Measurements from ENCODE around the gene ZNF45. TPM values are rescaled to one million over a fixed set of nuclear protein-coding genes. Genes with fewer than 3 reads are reported as not detected.
"Not testable (repeated sequence)": the region's sequence is repeated elsewhere in the genome, so short reads cannot be mapped to it uniquely, and the experiment has no call there.

The ZNF45 gene
- total RNA-seq, 1 donor from 2014 or later = 3.3 TPM

DNA sequence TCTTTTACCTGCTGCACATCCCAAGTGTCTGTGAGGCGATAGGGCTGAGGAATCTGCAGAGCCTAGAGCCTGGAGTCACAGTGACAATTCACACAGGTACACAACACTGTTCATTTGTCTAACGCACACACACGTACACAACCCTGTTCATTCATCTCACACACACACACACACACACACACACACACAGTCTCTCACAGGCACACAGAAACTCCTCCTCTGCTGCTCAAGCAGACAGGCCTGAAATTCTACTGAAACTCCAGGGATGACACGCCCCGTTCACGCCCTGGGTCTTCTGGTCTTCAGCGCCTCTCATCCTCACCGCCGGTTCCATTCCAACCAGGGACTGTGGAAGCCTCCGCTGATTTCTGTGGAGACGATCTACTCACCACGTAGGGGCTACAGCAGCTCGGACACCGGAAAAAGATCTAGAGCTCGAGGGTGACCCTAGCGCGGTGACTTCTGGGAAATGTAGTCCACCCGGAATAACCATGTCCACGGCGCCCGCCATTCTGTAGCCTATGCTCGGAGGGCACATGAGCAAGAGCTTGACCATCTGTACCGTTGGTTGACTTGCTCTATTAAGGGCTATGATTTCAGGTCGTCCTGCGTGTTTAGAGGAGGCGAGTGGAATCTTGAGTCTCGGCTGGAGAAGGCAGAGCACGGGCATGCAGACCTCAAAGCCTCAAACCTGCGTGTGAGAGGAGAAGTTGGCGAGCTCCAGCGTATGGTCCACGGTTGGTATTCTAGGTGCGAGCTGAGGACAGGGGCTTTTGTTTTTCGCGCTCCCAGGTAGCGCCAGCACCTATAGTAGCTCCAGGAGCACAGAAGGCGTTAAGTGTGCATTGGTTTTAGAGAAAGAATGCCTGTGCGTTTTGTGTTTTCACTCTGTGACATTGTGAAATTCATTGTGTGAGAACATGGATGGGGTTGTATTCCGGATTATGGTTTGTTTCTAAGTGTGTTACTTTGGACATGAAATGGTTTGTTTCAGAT is 33.4 kb downstream of the ZNF45 start:
- TF ChIP-seq, protein P1, sequence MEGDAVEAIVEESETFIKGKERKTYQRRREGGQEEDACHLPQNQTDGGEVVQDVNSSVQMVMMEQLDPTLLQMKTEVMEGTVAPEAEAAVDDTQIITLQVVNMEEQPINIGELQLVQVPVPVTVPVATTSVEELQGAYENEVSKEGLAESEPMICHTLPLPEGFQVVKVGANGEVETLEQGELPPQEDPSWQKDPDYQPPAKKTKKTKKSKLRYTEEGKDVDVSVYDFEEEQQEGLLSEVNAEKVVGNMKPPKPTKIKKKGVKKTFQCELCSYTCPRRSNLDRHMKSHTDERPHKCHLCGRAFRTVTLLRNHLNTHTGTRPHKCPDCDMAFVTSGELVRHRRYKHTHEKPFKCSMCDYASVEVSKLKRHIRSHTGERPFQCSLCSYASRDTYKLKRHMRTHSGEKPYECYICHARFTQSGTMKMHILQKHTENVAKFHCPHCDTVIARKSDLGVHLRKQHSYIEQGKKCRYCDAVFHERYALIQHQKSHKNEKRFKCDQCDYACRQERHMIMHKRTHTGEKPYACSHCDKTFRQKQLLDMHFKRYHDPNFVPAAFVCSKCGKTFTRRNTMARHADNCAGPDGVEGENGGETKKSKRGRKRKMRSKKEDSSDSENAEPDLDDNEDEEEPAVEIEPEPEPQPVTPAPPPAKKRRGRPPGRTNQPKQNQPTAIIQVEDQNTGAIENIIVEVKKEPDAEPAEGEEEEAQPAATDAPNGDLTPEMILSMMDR (conservative IDR thresholded peaks at IDR 0.05; ENCODE audit: low read depth, low read length) = no peak
- DNase-seq (ENCODE audit: low read depth) = peak; percentile 41
- peak overlapping the region; percentile 61 for H3K4me3 ChIP-seq (ENCODE audit: low read depth, low read length)

DNA sequence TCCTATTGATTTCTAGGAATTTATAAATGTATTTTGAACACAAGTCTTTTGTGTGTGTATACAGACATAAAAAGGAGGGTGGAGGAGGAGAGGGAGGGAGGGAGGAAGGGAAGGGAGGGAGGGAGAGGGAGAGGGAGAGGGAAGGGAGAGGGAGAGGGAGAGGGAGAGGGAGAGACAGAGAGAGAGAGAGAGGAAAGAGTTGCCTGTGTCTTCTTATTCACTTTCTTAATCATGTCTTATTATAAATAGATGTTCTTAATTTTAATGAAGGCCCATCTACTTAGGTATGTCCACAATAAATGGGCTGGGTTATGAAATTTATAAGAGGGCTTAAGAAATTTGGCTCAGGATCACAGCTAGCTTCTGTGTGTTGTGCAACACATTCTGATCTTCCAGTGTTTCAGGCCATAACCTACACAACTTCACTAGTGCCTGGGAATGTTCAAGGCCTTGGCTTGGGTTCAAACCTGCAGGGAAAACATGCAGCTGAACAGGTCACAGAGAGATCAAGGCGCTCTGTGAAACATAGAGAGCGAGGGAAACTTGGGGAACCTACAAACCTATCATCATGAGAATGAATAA is 39.3 kb downstream of the ZNF45 start:
- TF ChIP-seq, protein P1 (conservative IDR thresholded peaks at IDR 0.05; ENCODE audit: low read depth, low read length) = no peak
- no peak for DNase-seq (ENCODE audit: low read depth)
- no peak overlapping the region for H3K4me3 ChIP-seq (ENCODE audit: low read depth, low read length)

DNA sequence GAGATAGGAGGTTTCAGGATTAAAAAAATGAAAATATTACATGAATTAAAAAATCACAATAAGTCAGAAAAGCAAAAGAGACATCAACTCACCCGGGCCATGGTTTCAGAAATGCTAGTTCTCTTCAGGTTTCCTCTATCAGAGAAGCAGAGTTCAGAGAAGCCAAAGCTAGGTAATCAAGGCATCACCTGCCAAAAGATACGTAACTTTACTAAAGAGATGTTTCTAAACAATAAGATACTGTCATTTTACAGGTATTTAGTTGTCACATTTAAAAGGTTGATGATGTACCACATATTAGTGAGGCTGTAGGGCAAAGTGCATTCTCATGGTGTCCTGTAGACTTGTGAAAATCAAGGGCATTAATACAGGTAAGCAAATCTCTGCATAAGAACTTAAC is 51.2 kb downstream of the ZNF45 start, which contains the start of gene ZNF404:
Gene ZNF404 (minus strand): TSS at position 101 of the 400 bp plus-strand sequence.
- H3K4me3 ChIP-seq (ENCODE audit: low read depth, low read length) = no peak within 1 kb of the TSS
- no peak for DNase-seq (ENCODE audit: low read depth)
- TF ChIP-seq, protein P1 (conservative IDR thresholded peaks at IDR 0.05; ENCODE audit: low read depth, low read length) = no peak

DNA sequence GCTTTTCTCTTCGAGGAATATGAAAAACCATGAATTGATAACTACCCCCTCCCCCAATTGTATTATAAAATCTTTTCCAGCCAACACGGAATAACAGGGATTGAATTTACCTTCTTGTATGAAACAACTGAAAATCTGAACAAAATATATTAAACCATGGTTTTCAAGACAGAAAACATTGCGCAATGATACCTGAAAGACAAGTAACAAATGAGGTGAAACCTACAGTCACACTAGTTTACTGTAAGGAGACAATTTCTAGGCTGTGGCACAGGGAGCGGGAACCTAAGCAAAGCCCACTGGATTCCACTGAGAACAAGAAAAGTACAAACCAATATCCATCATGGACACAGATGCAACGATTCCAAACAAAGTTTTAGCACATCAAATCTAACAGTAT is 54.6 kb downstream of the ZNF45 start:
- DNase-seq (ENCODE audit: low read depth) = no peak
- TF ChIP-seq, protein P1 (conservative IDR thresholded peaks at IDR 0.05; ENCODE audit: low read depth, low read length) = no peak
- H3K4me3 ChIP-seq (ENCODE audit: low read depth, low read length) = no peak overlapping the region

DNA sequence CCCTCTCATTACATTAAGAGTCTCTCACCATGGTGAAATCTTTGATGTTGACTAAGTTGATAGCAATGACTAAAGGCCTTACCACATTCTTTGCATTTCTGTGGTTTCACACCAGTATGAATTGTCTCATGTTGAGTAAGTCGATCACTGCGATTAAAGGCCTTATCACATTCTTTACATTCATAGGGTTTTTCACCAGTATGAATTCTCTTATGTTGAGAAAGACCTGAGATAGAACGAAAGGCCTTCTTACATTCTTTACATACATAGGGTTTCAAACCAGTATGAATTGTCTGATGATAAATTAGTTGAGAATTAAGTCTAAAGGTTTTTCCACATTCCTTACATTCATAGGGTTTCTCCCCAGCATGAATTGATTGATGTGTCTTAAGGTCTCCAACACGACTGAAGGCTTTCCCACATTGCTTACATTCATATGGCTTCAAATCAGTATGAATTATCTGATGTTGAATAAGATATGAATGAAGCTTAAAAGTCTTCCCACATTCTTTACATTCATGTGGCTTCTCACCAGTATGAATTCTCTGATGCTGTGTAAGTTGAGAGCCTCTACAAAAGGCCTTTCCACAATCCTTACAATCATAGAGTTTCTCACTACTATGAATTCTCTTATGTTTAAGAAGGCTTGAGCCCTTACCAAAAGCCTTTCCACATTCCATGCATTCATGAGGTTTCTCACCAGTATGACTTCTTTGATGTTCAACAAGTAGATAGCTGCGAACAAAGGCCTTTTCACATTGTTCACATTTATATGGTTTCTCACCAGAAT is 62.3 kb downstream of the ZNF45 start:
- H3K4me3 ChIP-seq (ENCODE audit: low read depth, low read length) = no peak overlapping the region
- DNase-seq (ENCODE audit: low read depth) = no peak
- TF ChIP-seq, protein P1 (conservative IDR thresholded peaks at IDR 0.05; ENCODE audit: low read depth, low read length) = no peak

DNA sequence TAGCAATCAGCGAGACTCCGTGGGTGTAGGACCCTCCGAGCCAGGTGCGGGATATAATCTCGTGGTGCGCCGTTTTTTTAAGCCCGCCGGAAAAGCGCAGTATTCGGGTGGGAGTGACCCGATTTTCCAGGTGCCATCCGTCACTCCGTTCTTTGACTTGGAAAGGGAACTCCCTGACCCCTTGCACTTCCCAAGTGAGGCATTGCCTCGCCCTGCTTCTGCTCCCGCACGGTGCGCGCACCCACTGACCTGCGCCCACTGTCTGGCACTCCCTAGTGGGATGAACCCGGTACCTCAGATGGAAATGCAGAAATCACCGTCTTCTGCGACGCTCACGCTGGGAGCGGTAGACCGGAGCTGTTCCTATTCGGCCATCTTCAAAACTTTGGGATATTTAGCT is 68.2 kb downstream of the ZNF45 start:
- DNase-seq (ENCODE audit: low read depth) = not testable (repeated sequence)

More for the DNA sequence above, 68.2 kb downstream of the ZNF45 start:
- H3K4me3 ChIP-seq (ENCODE audit: low read depth, low read length) = not testable (repeated sequence)

Other genes starting within 250 kb of the ZNF45 start
- gene IRGC, start 219.2 kb downstream of the ZNF45 start, total RNA-seq = not detected in 2 replicates
- gene SMG9, start 180.3 kb downstream of the ZNF45 start, total RNA-seq = 15.8 and 29.9 TPM in 2 replicates
- 8.3 and 11.6 TPM in 2 replicates for gene KCNN4, start 154.3 kb downstream of the ZNF45 start, total RNA-seq
- gene LYPD5, start 132.8 kb downstream of the ZNF45 start, total RNA-seq = 1.2 TPM in 1 of 2 replicates, not detected in the other
- 2.9 and 3.5 TPM in 2 replicates for gene ZNF283, start 108.0 kb downstream of the ZNF45 start, total RNA-seq
- 1.2 and 1.5 TPM in 2 replicates for gene ZNF404, start 51.3 kb downstream of the ZNF45 start, total RNA-seq
- 2.5 and 5.6 TPM in 2 replicates for gene ZNF221, start 15.9 kb upstream of the ZNF45 start, total RNA-seq
- 2.8 and 4.3 TPM in 2 replicates for gene ZNF155, start 48.9 kb upstream of the ZNF45 start, total RNA-seq
- gene ZNF230, start 67.7 kb upstream of the ZNF45 start, total RNA-seq = 1.7 TPM in 2 replicates
- gene ZNF222, start 90.1 kb upstream of the ZNF45 start, total RNA-seq = 2.7 and 3.7 TPM in 2 replicates
- 3.3 TPM in 2 replicates for gene ZNF223, start 116.8 kb upstream of the ZNF45 start, total RNA-seq
- 0.81 and 1.3 TPM in 2 replicates for gene ZNF284, start 136.9 kb upstream of the ZNF45 start, total RNA-seq
- gene ZNF224, start 159.1 kb upstream of the ZNF45 start, total RNA-seq = 5.8 and 8.0 TPM in 2 replicates
- 0.63 and 2.6 TPM in 2 replicates for gene ZNF225, start 178.1 kb upstream of the ZNF45 start, total RNA-seq
- 2.3 and 2.9 TPM in 2 replicates for gene ZNF234, start 206.3 kb upstream of the ZNF45 start, total RNA-seq
- gene ZNF226, start 229.8 kb upstream of the ZNF45 start, total RNA-seq = 9.0 and 12.2 TPM in 2 replicates

Measured in epithelial cell of proximal tubule (primary cell).